Measurements from ENCODE around the gene DBP.
"Not testable (repeated sequence)": the region's sequence is repeated elsewhere in the genome, so short reads cannot be mapped to it uniquely, and the experiment has no call there.

The DBP gene

DNA sequence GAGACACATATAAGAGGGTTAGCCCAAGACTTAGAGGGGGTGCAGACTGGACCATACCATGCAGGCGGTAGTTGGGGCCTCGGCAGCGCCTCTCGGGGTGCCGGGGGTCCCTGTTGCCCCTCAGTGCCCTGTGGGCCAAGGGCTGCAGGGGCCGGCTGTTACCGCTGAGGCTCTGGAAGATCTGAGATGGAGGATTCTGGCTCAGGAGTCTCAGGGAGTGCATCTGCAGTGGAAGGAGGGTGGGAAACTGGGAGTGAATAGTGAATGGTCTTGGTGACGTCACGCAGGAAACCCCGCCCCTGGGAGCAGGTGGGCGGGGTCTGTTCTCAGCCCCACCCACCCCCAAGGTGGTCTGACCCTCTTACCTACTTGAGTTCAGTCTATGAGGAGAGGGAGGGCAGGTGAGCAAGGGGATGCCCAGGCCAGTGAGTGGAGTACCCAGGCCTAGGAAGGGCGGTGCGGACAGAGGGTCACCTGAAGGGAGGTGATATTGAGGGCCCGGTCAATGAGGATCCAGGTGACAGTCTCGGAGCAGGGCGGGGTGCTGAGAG lies 1.7 kb upstream of the DBP start:
- DNase-seq: no peak

- DNase-seq: peak; percentile 82
Measured at GRCh38 chr19:48637948-48638830, 1.0 kb upstream of the DBP start.

GRCh38 chr19:48637449-48637947 lies 319 bp upstream of the DBP start:
- DNase-seq: peak; percentile 95

GRCh38 chr19:48635966-48636858 lies 967 bp downstream of the DBP start:
- no peak for DNase-seq

- no peak for DNase-seq
Measured at GRCh38 chr19:48635263-48635965, 1.8 kb downstream of the DBP start.

DNA sequence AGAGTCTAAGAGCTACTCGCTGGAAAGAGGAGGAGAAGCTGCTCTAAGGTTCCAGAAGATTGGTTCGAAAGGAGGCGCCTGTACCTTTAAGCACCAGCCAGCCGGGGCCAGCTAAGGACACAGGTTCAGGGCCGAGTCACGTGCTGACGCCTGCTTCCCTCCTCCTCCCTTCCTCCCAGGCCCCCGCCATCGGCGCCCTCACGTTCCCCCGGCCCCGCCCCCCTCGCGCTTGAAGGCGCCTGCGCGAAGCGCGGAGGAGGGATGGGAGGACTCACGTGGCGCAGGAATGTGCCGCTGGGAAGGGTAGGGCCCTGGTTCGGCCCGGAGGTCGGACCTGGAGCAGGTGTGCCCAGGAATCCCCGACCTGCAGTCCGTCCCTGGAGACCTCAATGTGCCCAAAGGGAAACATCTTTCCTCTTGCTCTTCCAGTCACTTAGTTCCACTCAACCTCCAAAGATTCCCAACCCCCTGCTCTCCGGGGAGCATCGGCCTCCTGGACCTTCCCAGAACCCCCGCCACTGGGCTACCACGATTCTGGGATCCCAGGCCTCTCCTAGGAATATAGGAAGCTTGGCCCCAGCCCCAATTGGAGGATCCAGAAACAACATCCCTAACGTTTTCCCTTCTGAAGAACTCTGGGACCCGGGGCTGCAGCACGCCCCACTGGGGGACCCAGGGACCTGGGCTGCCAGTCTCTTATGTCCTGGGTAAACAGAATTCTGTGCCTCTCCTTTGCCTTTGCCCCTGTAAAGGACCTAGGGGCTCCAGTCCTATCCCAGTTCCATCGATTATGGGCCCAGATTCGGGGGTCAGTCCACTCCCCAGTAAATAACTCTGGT lies 2.5 kb downstream of the DBP start:
- DNase-seq: peak; percentile 77

- no peak for DNase-seq
Measured at GRCh38 chr19:48634036-48634342, 3.2 kb downstream of the DBP start.

DNA sequence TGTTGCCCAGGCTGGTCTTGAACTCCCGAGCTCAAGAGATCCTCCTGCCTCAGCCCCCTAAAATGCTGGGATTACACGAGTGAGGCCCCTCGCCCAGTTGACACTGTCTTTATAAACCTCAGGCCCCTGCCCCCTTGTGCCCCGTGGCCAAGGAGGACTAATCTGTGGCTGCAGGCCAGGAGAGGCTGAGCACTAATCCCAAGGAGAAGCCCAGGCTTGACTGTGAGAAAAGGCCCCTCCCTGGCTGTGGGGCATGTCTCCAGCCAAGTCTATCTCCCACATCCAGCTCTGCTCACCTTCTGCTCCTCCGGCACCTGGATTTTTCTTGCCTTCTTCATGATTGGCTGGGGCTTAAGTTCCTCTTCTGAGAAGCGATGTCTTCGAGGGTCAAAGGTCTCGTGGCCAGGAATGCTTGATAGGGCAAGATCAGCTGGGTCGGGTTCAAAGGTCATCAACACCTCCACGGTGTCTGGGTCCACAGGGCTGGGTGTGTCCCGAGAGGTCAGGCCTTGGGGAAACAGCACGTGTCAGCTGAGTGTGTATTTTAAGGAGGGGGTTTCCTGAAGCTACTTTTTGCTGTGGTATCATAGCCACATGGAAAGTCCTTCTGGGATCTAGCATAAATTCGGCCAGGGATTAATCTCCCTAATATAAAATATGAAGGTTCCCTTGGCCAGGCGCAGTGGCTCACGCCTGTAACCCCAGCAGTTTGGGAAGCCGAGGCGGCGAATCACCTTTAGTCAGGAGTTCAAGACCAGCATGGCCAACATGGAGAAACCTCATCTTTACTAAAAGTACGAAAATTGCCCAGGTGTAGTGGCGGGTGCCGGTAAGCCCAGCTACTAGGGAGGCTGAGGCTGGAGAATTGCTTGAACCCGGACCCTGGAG lies 3.8 kb downstream of the DBP start:
- no peak for DNase-seq

DNA sequence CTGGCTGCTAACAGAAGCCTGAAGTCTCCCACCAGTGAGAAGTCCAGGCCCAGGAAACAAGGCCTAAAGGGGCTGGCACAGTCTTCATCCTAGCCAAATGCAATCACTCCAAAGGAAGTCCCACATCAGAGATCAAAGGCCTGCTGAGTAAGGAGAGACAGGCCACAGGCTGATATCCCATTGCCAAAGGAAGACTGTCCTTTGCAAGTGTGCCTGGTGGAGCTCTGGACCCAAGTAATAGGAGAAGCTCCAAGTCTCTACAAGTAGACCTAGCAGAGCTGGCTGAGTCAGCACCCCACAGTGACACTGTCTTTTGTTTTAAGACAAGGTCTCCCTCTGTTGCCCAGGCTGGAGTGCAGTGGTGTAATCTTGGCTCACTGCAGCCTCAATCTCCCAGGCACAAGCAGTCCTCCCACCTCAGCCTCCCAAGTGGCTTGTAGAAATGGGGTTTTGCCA lies 4.5 kb downstream of the DBP start:
- DNase-seq: peak; percentile 14

GRCh38 chr19:48632286-48632685 lies 4.9 kb downstream of the DBP start:
- DNase-seq: not testable (repeated sequence)

GRCh38 chr19:48631225-48631624 lies 6.0 kb downstream of the DBP start:
- no peak for DNase-seq

DNA sequence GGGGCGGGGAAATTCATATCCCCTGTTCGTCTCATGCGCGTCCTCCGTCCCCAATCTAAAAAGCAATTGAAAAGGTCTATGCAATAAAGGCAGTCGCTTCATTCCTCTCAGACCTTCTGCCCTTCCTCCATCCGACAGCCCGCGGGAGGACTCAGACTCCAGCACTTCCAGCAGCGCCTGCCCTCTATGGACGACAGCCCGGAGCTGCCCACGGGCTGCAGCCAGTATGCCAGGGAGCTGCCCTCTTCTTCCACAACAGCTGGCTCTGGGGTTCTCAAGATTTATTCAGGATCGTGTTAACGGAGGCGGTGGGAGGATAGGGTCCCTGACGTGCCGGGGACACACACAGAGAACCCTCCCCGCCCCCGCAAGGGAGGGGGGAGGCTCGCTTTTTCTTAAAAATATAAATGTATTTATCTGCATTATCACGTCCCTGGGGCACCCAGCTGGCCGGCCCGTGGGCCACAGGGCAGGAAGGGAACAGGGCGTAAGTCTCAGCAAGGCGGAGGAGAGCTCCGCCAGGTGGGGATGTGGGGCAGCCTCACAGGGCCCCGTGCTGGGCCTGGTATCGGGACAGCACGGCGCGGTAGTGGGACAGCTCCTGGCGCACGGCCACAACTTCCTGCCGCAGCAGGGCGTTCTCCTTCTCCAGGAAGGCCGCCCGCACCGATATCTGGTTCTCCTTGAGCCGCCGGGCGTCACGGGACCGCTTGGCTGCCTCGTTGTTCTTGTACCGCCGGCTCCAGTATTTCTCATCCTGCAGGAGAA lies 6.7 kb downstream of the DBP start:
- DNase-seq: no peak

DNA sequence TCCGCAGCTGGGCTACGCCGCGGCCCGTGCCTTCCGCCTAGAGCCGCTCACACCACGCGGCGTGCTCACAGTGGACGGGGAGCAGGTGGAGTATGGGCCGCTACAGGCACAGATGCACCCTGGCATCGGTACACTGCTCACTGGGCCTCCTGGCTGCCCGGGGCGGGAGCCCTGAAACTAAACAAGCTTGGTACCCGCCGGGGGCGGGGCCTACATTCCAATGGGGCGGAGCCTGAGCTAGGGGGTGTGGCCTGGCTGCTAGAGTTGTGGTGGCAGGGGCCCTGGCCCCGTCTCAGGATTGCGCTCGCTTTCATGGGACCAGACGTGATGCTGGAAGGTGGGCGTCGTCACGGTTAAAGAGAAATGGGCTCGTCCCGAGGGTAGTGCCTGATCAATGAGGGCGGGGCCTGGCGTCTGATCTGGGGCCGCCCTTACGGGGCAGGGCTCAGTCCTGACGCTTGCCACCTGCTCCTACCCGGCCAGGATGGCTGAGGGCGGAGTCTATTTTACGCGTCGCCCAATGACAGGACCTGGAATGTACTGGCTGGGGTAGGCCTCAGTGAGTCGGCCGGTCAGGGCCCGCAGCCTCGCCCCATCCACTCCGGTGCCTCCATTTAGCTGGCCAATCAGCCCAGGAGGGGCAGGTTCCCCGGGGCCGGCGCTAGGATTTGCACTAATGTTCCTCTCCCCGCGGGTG lies 7.4 kb downstream of the DBP start:
- DNase-seq: no peak

GRCh38 chr19:48629297-48629598 lies 7.9 kb downstream of the DBP start:
- DNase-seq: no peak

DNA sequence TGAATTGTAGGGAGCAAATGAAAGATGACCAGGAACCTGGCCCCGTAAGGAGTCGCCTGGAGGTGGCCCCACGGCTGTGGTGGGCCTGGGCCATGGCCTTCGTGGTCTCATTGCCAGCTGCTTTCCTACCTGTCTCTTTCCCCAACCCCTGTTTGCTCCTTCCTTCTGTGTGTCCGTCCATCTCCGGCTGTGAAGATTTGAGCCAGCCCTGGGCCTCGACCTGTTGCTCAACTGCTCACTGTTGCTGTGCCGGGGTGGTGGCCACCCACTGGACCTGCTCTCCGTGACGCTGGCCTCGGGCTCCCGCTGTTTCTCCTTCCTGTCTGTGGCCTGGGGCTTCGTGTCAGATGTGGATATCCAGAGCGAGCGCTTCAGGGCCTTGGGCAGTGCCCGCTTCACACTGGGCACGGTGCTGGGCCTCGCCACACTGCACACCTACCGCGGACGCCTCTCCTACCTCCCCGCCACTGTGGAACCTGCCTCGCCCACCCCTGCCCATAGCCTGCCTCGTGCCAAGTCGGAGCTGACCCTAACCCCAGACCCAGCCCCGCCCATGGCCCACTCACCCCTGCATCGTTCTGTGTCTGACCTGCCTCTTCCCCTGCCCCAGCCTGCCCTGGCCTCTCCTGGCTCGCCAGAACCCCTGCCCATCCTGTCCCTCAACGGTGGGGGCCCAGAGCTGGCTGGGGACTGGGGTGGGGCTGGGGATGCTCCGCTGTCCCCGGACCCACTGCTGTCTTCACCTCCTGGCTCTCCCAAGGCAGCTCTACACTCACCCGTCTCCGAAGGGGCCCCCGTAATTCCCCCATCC lies 8.5 kb downstream of the DBP start:
- DNase-seq: no peak

DNA sequence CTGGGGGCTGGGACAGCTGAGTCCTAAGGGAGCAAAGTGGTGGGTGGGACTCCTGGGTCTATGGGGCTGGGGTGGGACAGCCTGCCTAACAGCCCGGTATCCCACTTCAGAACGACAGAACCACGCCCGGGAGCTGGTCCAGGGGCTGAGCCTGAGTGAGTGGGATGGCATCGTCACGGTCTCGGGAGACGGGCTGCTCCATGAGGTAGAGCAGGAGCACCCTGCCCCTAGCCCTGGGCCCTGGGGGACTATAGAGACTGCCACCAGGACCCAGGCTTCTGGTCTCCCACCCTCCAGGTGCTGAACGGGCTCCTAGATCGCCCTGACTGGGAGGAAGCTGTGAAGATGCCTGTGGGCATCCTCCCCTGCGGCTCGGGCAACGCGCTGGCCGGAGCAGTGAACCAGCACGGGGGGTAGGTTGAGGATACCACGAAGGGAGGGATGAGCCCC lies 9.3 kb downstream of the DBP start:
- no peak for DNase-seq

DNA sequence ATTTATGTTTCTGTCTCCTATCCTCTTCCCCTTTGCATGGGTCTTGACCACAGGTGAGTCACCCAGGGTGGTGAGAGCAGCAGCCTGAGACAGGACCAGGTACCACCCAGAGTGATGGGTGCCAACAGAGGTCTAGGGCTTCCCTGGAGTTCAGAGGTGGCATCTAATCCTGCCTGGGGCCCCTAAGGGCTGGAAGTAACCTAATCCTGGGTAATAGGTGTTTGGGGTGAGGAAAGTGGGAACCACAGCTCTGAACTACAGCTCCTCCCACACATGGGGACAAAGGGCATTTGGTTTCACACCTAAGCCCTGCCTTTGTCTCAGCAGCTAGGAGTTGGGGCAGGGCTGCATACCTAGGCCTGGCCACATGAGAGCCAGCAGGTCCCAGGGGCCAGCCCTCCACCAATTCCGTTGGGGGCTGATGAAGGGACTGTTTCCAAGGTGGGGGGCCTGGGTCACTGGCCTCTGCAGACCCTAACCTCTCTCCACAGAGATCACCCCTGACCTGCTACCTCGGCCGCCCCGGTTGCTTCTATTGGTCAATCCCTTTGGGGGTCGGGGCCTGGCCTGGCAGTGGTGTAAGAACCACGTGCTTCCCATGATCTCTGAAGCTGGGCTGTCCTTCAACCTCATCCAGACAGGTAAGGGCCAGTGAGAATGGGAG lies 9.8 kb downstream of the DBP start:
- peak; percentile 47 for DNase-seq

DNA sequence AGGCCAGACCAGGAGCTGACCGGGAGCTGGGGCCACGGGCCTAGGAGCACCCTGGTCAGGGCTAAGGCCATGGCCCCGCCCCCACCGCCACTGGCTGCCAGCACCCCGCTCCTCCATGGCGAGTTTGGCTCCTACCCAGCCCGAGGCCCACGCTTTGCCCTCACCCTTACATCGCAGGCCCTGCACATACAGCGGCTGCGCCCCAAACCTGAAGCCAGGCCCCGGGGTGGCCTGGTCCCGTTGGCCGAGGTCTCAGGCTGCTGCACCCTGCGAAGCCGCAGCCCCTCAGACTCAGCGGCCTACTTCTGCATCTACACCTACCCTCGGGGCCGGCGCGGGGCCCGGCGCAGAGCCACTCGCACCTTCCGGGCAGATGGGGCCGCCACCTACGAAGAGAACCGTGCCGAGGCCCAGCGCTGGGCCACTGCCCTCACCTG lies 11.3 kb downstream of the DBP start:
- no peak for DNase-seq
